Cardiac muscle cell (in vitro differentiated cells and primary cell): ENCODE data around the gene OR4D6. TPM values are rescaled to one million over a fixed set of nuclear protein-coding genes. Genes with fewer than 3 reads are reported as not detected.

Experiments
- DNase-seq, 2 donors: peaks; one replicate each; pipeline versions ENCODE4 v3.0.0 to v3.0.0-alpha.2; 2010 to 2017; ENCODE audit warnings: low read depth in 1 of 2, low spot score in 1 of 2
- H3K27ac ChIP-seq: fragments of 200-600 bp; sonication (generic); 2 replicates; pipeline ENCODE4 v1.5.1; 2016
- H3K27me3 ChIP-seq: fragments of 200-600 bp; sonication (generic); 2 replicates; pipeline ENCODE4 v1.6.0; 2016; ENCODE audit warnings: control low read depth
- H3K36me3 ChIP-seq: fragments of 200-600 bp; sonication (generic); 2 replicates; pipeline ENCODE4 v1.5.1; 2016; ENCODE audit warnings: control low read depth
- H3K4me1 ChIP-seq: fragments of 200-600 bp; sonication (generic); 2 replicates; pipeline ENCODE4 v1.8.1; 2017; ENCODE audit warnings: low read depth, mild to moderate bottlenecking, mixed run types
- H3K4me3 ChIP-seq: fragments of 200-600 bp; sonication (generic); 2 replicates; pipeline ENCODE4 v1.5.1; 2016; ENCODE audit warnings: mild to moderate bottlenecking
- H3K9me3 ChIP-seq: fragments of 200-600 bp; sonication (generic); 2 replicates; pipeline ENCODE4 v1.5.1; 2017; ENCODE audit warnings: low read depth, mild to moderate bottlenecking, control low read depth
- CTCF ChIP-seq: IDR thresholded peaks from 2 replicates; pipeline ENCODE4 v1.5.1; 2012; ENCODE audit warnings: low read depth, mild to moderate bottlenecking, low read length
- polyA plus RNA-seq: library from polyadenylated mRNA; unstranded; fragments of >200 nt; fragmentation: Nextera tagmentation; extraction: Ambion mirVana; gene quantifications from 2 replicates; pipeline ENCODE4 v1.2.1, GENCODE V29; 2016
- total RNA-seq: library from RNA; depleted of rRNA; stranded (reverse); fragments of >200 nt; gene quantifications from 2 replicates; pipeline ENCODE4 v1.2.3, GENCODE V29; 2016

The OR4D6 gene
- total and polyA plus RNA-seq, 2 experiments from 2014 or later: not detected

- Histone ChIP-seq H3K9me3 (no peaks in the 10 kb centered on the region), H3K27ac (no peak within 1 kb of the TSS), H3K4me1 (no peaks in the 10 kb centered on the region), H3K36me3 (no peaks in the 10 kb centered on the region), H3K27me3 (no peaks in the 10 kb centered on the region), H3K4me3 (no peak within 1 kb of the TSS)
- no peak for DNase-seq
- no peak for TF ChIP-seq CTCF
These were observed 16.3 kb downstream of the OR4D6 start, which contains the start of gene OR4D10 for GRCh38 chr11:59473015-59473414. Gene OR4D10, plus strand, starts transcription at chr11:59473315. Its CDS starts 4,115 bp downstream, at chr11:59477430.

GRCh38 chr11:59475176-59475575, 18.4 kb downstream of the OR4D6 start:
- H3K36me3 ChIP-seq: no peaks in the 10 kb centered on the region
- no peaks in the 10 kb centered on the region for H3K4me1 ChIP-seq
- DNase-seq: no peak
- no peak for TF ChIP-seq CTCF
- H3K9me3 ChIP-seq: no peaks in the 10 kb centered on the region
- H3K27me3 ChIP-seq: no peaks in the 10 kb centered on the region
- no peak overlapping the region for H3K4me3 ChIP-seq
- no peak overlapping the region for H3K27ac ChIP-seq

GRCh38 chr11:59479906-59480305, 23.1 kb downstream of the OR4D6 start:
- Histone ChIP-seq H3K27ac (no peak overlapping the region), H3K9me3 (no peaks in the 10 kb centered on the region), H3K27me3 (no peaks in the 10 kb centered on the region), H3K4me1 (no peaks in the 10 kb centered on the region), H3K36me3 (no peaks in the 10 kb centered on the region), H3K4me3 (no peak overlapping the region)
- no peak for TF ChIP-seq CTCF
- no peak for DNase-seq

- no peaks in the 10 kb centered on the region for H3K36me3 ChIP-seq
- no peaks in the 10 kb centered on the region for H3K27me3 ChIP-seq
These were observed 23.6 kb downstream of the OR4D6 start for GRCh38 chr11:59480359-59480758.

GRCh38 chr11:59501931-59502330, 45.2 kb downstream of the OR4D6 start:
- Histone ChIP-seq H3K36me3 (no peaks in the 10 kb centered on the region), H3K9me3 (no peaks in the 10 kb centered on the region), H3K4me1 (no peaks in the 10 kb centered on the region), H3K27me3 (no peaks in the 10 kb centered on the region), H3K4me3 (no peak overlapping the region), H3K27ac (no peak overlapping the region)
- DNase-seq: no peak
- no peak for TF ChIP-seq CTCF

More at GRCh38 chr11:59480359-59480758, 23.6 kb downstream of the OR4D6 start:
- DNase-seq: no peak
- Histone ChIP-seq H3K9me3 (no peaks in the 10 kb centered on the region), H3K4me1 (no peaks in the 10 kb centered on the region), H3K4me3 (no peak overlapping the region), H3K27ac (no peak overlapping the region)
- TF ChIP-seq CTCF: no peak

- H3K4me1 ChIP-seq: no peaks in the 10 kb centered on the region
- H3K36me3 ChIP-seq: no peaks in the 10 kb centered on the region
- no peak for DNase-seq
- no peak for TF ChIP-seq CTCF
- no peak within 1 kb of the TSS for H3K4me3 ChIP-seq
- H3K9me3 ChIP-seq: no peaks in the 10 kb centered on the region
- H3K27ac ChIP-seq: no peak within 1 kb of the TSS
- H3K27me3 ChIP-seq: no peaks in the 10 kb centered on the region
These were observed 46.5 kb downstream of the OR4D6 start, which contains the start of gene OR4D11 for GRCh38 chr11:59503276-59503675. Gene OR4D11, plus strand, starts transcription at chr11:59503576. Its CDS starts 0 bp downstream, at chr11:59503576.
